AG04450 (cell line): ENCODE data around the gene GNPTG. TPM values are rescaled to one million over a fixed set of nuclear protein-coding genes. Genes with fewer than 3 reads are reported as not detected.

Experiments
- CTCF ChIA-PET: fragments of 300-600, 350-600 bp; formaldehyde crosslinking; extraction: SDS; loops from one replicate; lab custom pipeline; 2022; ENCODE audit warnings: antibody characterized with exemption, inconsistent platforms; lab: Charles Lee
- POLR2A ChIA-PET: fragments of 350-600 bp; formaldehyde crosslinking; extraction: SDS; loops from one replicate; lab custom pipeline; 2021; ENCODE audit warnings: antibody characterized with exemption, inconsistent platforms; lab: Yijun Ruan, JAX
- DNase-seq: peaks from one replicate; pipeline ENCODE4 v3.0.0-alpha.2; 2011; ENCODE audit warnings: low read depth, low spot score
- H3K27ac ChIP-seq: one replicate; pipeline ENCODE4 v1.5.1; 2012; ENCODE audit warnings: low read depth, low read length, control low read depth
- H3K27me3 ChIP-seq: one replicate; pipeline ENCODE4 v1.6.0; 2012; ENCODE audit warnings: low read length; ENCODE audit not compliant: control insufficient read depth, insufficient read depth
- H3K4me3 ChIP-seq: 2 replicates; pipeline ENCODE4 v1.5.1; 2011; ENCODE audit warnings: mild to moderate bottlenecking, low read depth, low read length, control low read depth
- H3K9me3 ChIP-seq: 2 replicates; pipeline ENCODE4 v1.5.1; 2012; ENCODE audit warnings: low read length; ENCODE audit not compliant: control insufficient read depth, insufficient read depth
- polyA plus RNA-seq: library from polyadenylated mRNA; depleted of rRNA; stranded (reverse); fragments of >200 nt; gene quantifications from 2 replicates; pipeline ENCODE4 v1.2.3, GENCODE V29; 2011
- TF ChIP-seq, protein P1 (sequence below): IDR thresholded peaks from 2 replicates; pipeline ENCODE4 v1.5.1; 2011; ENCODE audit warnings: low read depth, low read length, control low read depth, inconsistent platforms

The GNPTG gene
- polyA plus RNA-seq, 1 experiment, result 40.5 TPM

DNA sequence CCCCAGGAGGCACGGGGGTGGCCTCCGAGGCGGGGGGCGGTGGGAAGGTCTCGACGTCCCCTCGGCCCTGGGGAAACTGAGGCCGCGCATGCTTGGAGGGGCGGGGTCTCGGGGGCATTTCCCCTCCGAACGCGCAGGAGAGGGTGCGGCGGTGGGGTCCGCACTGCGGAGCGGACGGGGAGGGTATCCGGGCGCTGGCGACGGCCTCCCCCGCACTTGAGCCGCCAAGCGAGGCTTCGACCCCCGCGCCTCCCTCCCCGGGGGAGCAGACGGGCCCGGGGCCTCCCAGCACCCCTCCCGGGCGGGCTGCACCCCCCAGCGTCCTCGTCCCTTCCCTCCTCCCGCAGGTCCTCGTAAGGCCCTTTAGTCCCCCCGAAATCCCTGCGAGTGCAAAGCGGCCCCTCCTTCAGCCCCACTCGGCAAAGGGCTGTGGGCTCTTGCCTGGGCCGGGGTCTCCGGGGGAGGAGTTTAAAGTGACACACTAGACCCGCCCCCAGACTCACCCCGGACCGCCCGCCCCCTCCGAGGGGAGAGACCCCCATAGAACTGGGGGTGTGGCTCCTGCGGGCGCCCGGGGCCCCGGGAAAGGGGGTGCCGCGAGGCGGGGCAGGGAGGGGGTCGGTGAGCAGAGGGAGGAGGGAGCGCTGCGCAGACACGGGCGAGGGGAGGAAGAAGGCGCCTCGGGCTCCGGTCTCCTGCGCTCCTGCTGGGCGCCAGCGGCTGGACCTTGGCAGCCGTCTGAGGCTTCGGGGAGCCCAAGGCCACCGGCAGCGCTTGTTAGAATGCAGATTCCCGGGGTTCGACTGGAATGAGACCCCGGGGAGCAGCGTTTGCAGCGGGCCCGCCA is 17.7 kb upstream of the GNPTG start:
- ChIA-PET POLR2A (no interaction called here), CTCF (no interaction called here)
- Histone ChIP-seq H3K9me3 (peaks cover 8% of the 10 kb centered on the region), H3K27me3 (peaks cover 59% of the 10 kb centered on the region), H3K27ac (no peak overlapping the region), H3K4me3 (peak overlapping the region; percentile 29; the same call in 1 of the 2 replicates)
- DNase-seq, result no peak
- TF ChIP-seq, protein P1, sequence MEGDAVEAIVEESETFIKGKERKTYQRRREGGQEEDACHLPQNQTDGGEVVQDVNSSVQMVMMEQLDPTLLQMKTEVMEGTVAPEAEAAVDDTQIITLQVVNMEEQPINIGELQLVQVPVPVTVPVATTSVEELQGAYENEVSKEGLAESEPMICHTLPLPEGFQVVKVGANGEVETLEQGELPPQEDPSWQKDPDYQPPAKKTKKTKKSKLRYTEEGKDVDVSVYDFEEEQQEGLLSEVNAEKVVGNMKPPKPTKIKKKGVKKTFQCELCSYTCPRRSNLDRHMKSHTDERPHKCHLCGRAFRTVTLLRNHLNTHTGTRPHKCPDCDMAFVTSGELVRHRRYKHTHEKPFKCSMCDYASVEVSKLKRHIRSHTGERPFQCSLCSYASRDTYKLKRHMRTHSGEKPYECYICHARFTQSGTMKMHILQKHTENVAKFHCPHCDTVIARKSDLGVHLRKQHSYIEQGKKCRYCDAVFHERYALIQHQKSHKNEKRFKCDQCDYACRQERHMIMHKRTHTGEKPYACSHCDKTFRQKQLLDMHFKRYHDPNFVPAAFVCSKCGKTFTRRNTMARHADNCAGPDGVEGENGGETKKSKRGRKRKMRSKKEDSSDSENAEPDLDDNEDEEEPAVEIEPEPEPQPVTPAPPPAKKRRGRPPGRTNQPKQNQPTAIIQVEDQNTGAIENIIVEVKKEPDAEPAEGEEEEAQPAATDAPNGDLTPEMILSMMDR, result no peak

DNA sequence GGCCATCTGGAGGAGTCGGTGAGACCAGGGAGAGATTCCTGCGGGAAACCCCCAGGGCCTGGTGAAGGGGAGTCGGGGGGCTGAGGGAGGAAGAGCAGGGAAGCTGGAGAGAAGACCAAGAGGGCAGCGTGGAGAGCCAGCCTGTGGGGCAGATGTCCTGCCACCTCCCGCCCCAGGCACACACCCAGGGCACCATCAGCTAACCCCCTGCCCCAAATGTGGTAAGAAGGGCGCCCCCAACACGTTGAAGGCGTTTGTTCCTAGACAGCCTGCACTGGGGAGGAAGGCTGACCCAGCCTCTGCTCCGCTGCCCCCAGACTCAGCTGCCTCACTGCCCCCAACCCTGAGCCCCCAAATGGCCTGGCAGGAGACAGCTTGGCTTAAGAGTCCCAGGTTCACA is 17.0 kb upstream of the GNPTG start:
- Histone ChIP-seq H3K9me3 (peaks cover 8% of the 10 kb centered on the region), H3K27ac (no peak overlapping the region), H3K4me3 (no peak overlapping the region), H3K27me3 (peaks cover 59% of the 10 kb centered on the region)
- TF ChIP-seq, protein P1, result no peak
- POLR2A ChIA-PET, result no interaction called here
- CTCF ChIA-PET, result no interaction called here
- no peak for DNase-seq

DNA sequence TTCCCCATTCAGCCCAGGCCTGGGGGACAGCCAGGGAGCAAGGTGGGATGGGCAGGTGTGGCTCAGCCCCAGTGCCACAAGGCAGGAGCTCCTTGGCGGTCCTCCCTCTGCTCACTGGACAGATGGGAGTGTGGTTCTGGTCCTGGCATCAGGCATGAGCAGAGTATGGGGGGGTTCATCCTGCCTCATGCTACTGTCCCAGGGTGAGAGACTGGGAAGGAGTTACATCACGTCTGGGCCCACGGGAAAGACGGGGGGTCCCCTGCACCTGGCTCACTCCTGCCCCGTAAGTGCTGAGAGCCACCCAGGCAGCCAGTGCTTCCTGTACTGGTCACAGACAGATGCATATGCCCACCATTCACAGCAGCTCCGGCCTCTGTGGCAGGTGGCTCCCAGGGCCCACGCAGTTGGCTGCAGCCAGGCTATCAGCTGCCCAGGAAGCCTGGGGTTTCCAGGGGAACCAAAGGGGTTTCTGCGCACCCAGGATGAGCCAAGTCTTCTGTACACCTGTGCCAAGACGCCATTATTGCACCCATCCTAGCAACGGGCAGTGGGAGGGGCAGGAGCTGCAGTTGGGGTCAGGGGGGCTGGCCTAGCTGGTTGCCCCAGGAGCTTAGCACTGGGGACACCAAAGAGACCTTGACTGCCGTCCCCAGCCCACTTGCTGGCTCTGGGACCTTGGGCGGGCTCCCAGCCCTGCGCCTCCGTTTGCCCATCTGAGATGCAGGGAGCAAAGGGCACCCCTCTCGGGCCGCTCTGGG is 16.3 kb upstream of the GNPTG start:
- Histone ChIP-seq H3K9me3 (peaks cover 3% of the 10 kb centered on the region), H3K4me3 (no peak overlapping the region), H3K27ac (no peak overlapping the region), H3K27me3 (peaks cover 55% of the 10 kb centered on the region)
- DNase-seq, result no peak
- TF ChIP-seq, protein P1, result no peak
- ChIA-PET POLR2A (no interaction called here), CTCF (no interaction called here)

- CTCF ChIA-PET, result interaction anchor here (0.6 kb wide), 1 partner anchor 667 kb away, joined by 4 read pairs; no protein-coding TSS in a partner anchor
- TF ChIP-seq, protein P1, result peak; percentile 20; the same call in 1 of the 2 replicates
- Histone ChIP-seq H3K9me3 (no peaks in the 10 kb centered on the region; the same call in 1 of the 2 replicates), H3K4me3 (no peak overlapping the region), H3K27me3 (peaks cover 52% of the 10 kb centered on the region), H3K27ac (no peak overlapping the region)
- DNase-seq, result no peak
- POLR2A ChIA-PET, result no interaction called here
Measured at GRCh38 chr16:1335996-1336395, 15.7 kb upstream of the GNPTG start.
